HepG2 (cell line): Measurements from ENCODE around the gene KRT82. TPM values are rescaled to one million over a fixed set of nuclear protein-coding genes. Genes with fewer than 3 reads are reported as not detected.

Experiments used
- ATAC-seq: fragments of 200-7000 bp; cut with Tn5 transposase; 3 replicates; pipeline ENCODE4 v1.9.1; 2020; ENCODE audit warnings: mild to moderate bottlenecking, moderate library complexity
- BruUV-seq: library from RNA; stranded (reverse); fragments of 400-500 nt; replicated peaks from 2 replicates; lab custom pipeline; 2021; lab: Mats Ljungman, UMichigan
- CTCF ChIA-PET: fragments of 300-600 bp; formaldehyde crosslinking; extraction: SDS; loops from one replicate; lab custom pipeline; 2021; ENCODE audit warnings: low total read pairs, inconsistent platforms, low intra/inter-chr PET ratio; lab: Yijun Ruan, JAX
- POLR2A ChIA-PET: fragments of 350-600 bp; sonication (Branson Sonifier 250); formaldehyde crosslinking; loops from one replicate; lab custom pipeline; 2020; ENCODE audit warnings: antibody characterized with exemption, inconsistent platforms; lab: Yijun Ruan, JAX
- DNase-seq: peaks from one replicate; pipeline ENCODE4 v3.0.0-alpha.2; 2015; ENCODE audit warnings: low spot score
- FAIRE-seq: peaks from 3 replicates; lab custom pipeline; 2011; peaks lifted over from hg19 to GRCh38; lab: Jason Lieb, UNC
- H2AFZ ChIP-seq: one replicate; pipeline ENCODE4 v1.6.1; 2011; ENCODE audit warnings: low read length, inconsistent platforms
- H3K27ac ChIP-seq: fragments of 300-600 bp; 3 replicates; pipeline ENCODE4 v1.8.0; 2011; ENCODE audit warnings: mixed run types, mild to moderate bottlenecking, mixed read lengths, low read length, inconsistent platforms; ENCODE audit not compliant: insufficient read depth; ENCODE audit errors: extremely low read length
- H3K27me3 ChIP-seq, 2 experiments: fragments of 200-600 bp in 1 of 2; 2 replicates in 1 of 2; 3 replicates in 1 of 2; pipeline versions ENCODE4 v1.6.0 to v1.8.0; 2011; ENCODE audit warnings: low read length in 2 of 2, mild to moderate bottlenecking in 2 of 2, moderate library complexity in 2 of 2, inconsistent platforms in 1 of 2; ENCODE audit not compliant: insufficient read depth in 2 of 2, control insufficient read depth in 1 of 2
- H3K36me3 ChIP-seq, 2 experiments: fragments of 200-600 bp in 1 of 2; replicated peaks in 1 of 2; 2 replicates in 1 of 2; 3 replicates in 1 of 2; pipeline versions ENCODE4 v1.5.1 to v1.8.0; 2011; ENCODE audit warnings: low read length in 2 of 2, inconsistent platforms in 1 of 2; ENCODE audit not compliant: insufficient read depth in 2 of 2, control insufficient read depth in 1 of 2
- H3K4me1 ChIP-seq: 2 replicates; pipeline ENCODE4 v1.5.1; 2012; ENCODE audit warnings: low read length, inconsistent platforms; ENCODE audit not compliant: insufficient read depth
- H3K4me2 ChIP-seq: 2 replicates; pipeline ENCODE4 v1.6.0; 2011; ENCODE audit warnings: low read depth, low read length, inconsistent platforms
- H3K4me3 ChIP-seq, 3 experiments: fragments of 200-600 bp in 1 of 3; sonication (generic), shearing (Covaris generic) in 1 of 3; replicated peaks in 1 of 3; 2 replicates each; pipeline ENCODE4 v1.5.1; 2011 to 2016; ENCODE audit warnings: low read length in 3 of 3, inconsistent platforms in 2 of 3, low read depth in 2 of 3, mild to moderate bottlenecking in 2 of 3, control low read depth in 1 of 3, mixed read lengths in 1 of 3; ENCODE audit not compliant: insufficient read depth in 1 of 3
- H3K79me2 ChIP-seq: one replicate; pipeline ENCODE4 v1.6.1; 2011; ENCODE audit warnings: low read length, inconsistent platforms; ENCODE audit not compliant: insufficient read depth
- H3K9ac ChIP-seq: 2 replicates; pipeline ENCODE4 v1.6.0; 2011; ENCODE audit warnings: mild to moderate bottlenecking, low read depth, low read length, inconsistent platforms; ENCODE audit not compliant: insufficient read depth
- H3K9me3 ChIP-seq: 2 replicates; pipeline ENCODE4 v1.5.1; 2012; ENCODE audit warnings: mild to moderate bottlenecking, low read length
- H4K20me1 ChIP-seq: 2 replicates; pipeline ENCODE4 v1.6.0; 2011; ENCODE audit warnings: inconsistent platforms, mild to moderate bottlenecking, low read length, moderate library complexity; ENCODE audit not compliant: insufficient read depth
- PAF1 ChIP-seq: IDR thresholded peaks from 2 replicates; pipeline ENCODE4 v1.6.1; 2016; ENCODE audit warnings: missing genetic modification reagents, missing compliant biosample characterization
- ZNF746 ChIP-seq: sonication (generic); formaldehyde crosslinking; IDR thresholded peaks from 2 replicates; pipeline ENCODE4 v1.8.0; 2022; ENCODE audit warnings: mild to moderate bottlenecking, missing genetic modification reagents
- WGBS: methylation state at CpG from one replicate; pipeline ENCODE4 v1.1.6; 2017; ENCODE audit warnings: low lambda C conversion rate; 5-methylcytosine and 5-hydroxymethylcytosine counted together
- in situ Hi-C: cut with HindIII; loops from 2 replicates; pipeline ENCODE4 v1.10.0; 2017; ENCODE audit warnings: low pct_unique_long_range_greater_than_20kb; ENCODE audit not compliant: extremely low pct_ligation_motif_present
- intact Hi-C: fragments of 100-400 bp; cut with micrococcal nuclease; formaldehyde crosslinking; loops from one replicate; pipeline ENCODE4 v1.10.0; 2022; ENCODE audit not compliant: unreplicated experiment
- polyA plus RNA-seq, 8 experiments: library from polyadenylated mRNA; depleted of rRNA in 3 of 8; stranded (reverse) in 7 of 8; unstranded in 1 of 8; fragments of >200 nt; fragmentation: Illumina TruSeq in 4 of 8; extraction: Trizol in 4 of 8; gene quantifications; 2 replicates each; pipeline versions ENCODE4 v1.2.1 to v1.2.3, GENCODE V29; 2011 to 2016; ENCODE audit warnings: low read depth in 4 of 8, missing spikeins in 1 of 8, mixed read lengths in 1 of 8; ENCODE audit not compliant: insufficient read depth in 1 of 8
- total RNA-seq, 5 experiments: library from RNA; depleted of rRNA; stranded (reverse); fragments of >200 nt; fragmentation: Illumina TruSeq; extraction: Trizol; gene quantifications; 2 replicates each; pipeline ENCODE4 v1.2.3, GENCODE V29; 2016; ENCODE audit warnings: low read depth in 1 of 5
- TF ChIP-seq, protein P1 (sequence below): sonication (generic); formaldehyde crosslinking; IDR thresholded peaks from 2 replicates; pipeline ENCODE4 v1.9.0; 2021; ENCODE audit warnings: mild to moderate bottlenecking, missing genetic modification reagents
- TF ChIP-seq, protein P2 (sequence below): sonication (generic); formaldehyde crosslinking; IDR thresholded peaks from 2 replicates; pipeline ENCODE4 v1.4.0; 2020; ENCODE audit warnings: mild to moderate bottlenecking, missing genetic modification reagents

KRT82 gene
- total and polyA plus RNA-seq, 2 of the 13 experiments (the other 11 are each of a cell fraction or from before 2014, with no cell fraction given): not detected

DNA sequence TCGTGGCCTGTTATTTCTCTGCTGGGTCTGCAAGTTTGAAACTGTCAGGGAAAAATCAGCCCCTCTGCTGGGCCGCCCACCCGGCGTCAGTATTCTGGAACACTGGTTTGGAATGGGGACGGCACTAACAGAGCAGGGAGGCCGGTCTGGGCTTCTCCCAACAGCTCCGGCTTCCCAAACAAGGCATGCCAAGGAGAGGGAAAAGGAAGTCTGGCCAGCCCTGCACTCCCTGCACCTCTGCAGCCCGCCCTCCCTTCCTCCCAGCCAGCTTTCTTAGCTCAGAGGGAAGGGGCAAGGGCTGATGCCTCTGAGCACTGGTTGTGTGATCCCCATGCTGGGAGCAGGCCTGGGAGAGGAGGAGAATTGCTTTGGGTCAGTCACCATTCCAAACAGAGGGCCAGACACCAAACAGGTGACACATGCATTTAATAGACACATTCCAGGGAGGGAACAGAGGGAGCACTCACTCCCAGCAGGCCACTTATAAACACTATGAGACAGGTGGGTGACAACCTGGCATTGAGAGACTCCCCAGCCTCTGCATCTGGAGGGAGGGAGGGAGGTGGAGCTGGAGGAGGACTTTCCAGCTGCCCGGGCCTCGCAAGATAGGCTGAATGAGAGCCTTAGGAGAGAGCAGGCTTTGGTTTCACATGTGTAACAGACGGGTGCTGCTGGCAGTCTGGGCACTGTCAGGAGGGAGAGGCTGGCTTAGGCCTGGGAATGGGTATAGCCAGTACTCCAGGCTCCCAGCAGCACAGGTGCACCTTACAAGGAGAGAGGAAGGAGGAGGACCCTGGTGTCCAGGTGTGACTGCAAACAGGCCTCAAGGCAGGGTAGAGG is 17.7 kb upstream of the KRT82 start:
- in situ Hi-C loops (no loop called here), intact Hi-C loops (no loop called here)
- H3K27ac ChIP-seq: no peak overlapping the region
- 24% methylated on average over 10 of the region's 11 CpGs for WGBS
- no peaks in the 10 kb centered on the region for H3K4me1 ChIP-seq
- H3K36me3 ChIP-seq: no peaks in the 10 kb centered on the region
- no TSS peak for BruUV-seq
- FAIRE-seq: no peak
- H3K9ac ChIP-seq: no peak overlapping the region
- ChIA-PET POLR2A (no interaction called here), CTCF (no interaction called here)
- H3K4me2 ChIP-seq: no peak overlapping the region
- H2AFZ ChIP-seq: no peak overlapping the region
- H3K9me3 ChIP-seq: no peaks in the 10 kb centered on the region
- no peaks in the 10 kb centered on the region for H3K79me2 ChIP-seq
- peaks cover 1 to 31% of the 10 kb centered on the region in 2 experiments; a peak in 2 of 5 replicates for H3K27me3 ChIP-seq
- H3K4me3 ChIP-seq: no peak overlapping the region
- no peak for ATAC-seq
- H4K20me1 ChIP-seq: no peaks in the 10 kb centered on the region
- DNase-seq: no peak
- TF ChIP-seq ZNF746 (CRISPR knock-in tag): no peak
- TF ChIP-seq, protein P1, sequence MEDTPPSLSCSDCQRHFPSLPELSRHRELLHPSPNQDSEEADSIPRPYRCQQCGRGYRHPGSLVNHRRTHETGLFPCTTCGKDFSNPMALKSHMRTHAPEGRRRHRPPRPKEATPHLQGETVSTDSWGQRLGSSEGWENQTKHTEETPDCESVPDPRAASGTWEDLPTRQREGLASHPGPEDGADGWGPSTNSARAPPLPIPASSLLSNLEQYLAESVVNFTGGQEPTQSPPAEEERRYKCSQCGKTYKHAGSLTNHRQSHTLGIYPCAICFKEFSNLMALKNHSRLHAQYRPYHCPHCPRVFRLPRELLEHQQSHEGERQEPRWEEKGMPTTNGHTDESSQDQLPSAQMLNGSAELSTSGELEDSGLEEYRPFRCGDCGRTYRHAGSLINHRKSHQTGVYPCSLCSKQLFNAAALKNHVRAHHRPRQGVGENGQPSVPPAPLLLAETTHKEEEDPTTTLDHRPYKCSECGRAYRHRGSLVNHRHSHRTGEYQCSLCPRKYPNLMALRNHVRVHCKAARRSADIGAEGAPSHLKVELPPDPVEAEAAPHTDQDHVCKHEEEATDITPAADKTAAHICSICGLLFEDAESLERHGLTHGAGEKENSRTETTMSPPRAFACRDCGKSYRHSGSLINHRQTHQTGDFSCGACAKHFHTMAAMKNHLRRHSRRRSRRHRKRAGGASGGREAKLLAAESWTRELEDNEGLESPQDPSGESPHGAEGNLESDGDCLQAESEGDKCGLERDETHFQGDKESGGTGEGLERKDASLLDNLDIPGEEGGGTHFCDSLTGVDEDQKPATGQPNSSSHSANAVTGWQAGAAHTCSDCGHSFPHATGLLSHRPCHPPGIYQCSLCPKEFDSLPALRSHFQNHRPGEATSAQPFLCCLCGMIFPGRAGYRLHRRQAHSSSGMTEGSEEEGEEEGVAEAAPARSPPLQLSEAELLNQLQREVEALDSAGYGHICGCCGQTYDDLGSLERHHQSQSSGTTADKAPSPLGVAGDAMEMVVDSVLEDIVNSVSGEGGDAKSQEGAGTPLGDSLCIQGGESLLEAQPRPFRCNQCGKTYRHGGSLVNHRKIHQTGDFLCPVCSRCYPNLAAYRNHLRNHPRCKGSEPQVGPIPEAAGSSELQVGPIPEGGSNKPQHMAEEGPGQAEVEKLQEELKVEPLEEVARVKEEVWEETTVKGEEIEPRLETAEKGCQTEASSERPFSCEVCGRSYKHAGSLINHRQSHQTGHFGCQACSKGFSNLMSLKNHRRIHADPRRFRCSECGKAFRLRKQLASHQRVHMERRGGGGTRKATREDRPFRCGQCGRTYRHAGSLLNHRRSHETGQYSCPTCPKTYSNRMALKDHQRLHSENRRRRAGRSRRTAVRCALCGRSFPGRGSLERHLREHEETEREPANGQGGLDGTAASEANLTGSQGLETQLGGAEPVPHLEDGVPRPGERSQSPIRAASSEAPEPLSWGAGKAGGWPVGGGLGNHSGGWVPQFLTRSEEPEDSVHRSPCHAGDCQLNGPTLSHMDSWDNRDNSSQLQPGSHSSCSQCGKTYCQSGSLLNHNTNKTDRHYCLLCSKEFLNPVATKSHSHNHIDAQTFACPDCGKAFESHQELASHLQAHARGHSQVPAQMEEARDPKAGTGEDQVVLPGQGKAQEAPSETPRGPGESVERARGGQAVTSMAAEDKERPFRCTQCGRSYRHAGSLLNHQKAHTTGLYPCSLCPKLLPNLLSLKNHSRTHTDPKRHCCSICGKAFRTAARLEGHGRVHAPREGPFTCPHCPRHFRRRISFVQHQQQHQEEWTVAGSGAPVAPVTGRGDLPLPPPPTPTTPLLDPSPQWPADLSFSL: no peak
- TF ChIP-seq, protein P2, sequence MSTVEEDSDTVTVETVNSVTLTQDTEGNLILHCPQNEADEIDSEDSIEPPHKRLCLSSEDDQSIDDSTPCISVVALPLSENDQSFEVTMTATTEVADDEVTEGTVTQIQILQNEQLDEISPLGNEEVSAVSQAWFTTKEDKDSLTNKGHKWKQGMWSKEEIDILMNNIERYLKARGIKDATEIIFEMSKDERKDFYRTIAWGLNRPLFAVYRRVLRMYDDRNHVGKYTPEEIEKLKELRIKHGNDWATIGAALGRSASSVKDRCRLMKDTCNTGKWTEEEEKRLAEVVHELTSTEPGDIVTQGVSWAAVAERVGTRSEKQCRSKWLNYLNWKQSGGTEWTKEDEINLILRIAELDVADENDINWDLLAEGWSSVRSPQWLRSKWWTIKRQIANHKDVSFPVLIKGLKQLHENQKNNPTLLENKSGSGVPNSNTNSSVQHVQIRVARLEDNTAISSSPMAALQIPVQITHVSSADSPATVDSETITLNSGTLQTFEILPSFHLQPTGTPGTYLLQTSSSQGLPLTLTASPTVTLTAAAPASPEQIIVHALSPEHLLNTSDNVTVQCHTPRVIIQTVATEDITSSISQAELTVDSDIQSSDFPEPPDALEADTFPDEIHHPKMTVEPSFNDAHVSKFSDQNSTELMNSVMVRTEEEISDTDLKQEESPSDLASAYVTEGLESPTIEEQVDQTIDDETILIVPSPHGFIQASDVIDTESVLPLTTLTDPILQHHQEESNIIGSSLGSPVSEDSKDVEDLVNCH (CRISPR knock-in tag): no peak
- no peak for TF ChIP-seq PAF1
